Left ventricle myocardium superior (tissue), 1 donor: ENCODE data around the gene LOXL4. TPM values are rescaled to one million over a fixed set of nuclear protein-coding genes. Genes with fewer than 3 reads are reported as not detected.

ENCODE experiments used
- ATAC-seq: fragments of 200-7000 bp; cut with Tn5 transposase; one replicate; pipeline ENCODE4 v1.9.1; 2020; ENCODE audit warnings: mild to moderate bottlenecking, moderate library complexity
- DNase-seq: peaks from one replicate; pipeline ENCODE4 v3.0.0-alpha.2; 2020
- intact Hi-C: fragments of 100-400 bp; cut with micrococcal nuclease; formaldehyde crosslinking; loops from one replicate; pipeline ENCODE4 v1.11.0; 2022
- long read RNA-seq: library from polyadenylated mRNA; unstranded; transcript quantifications from one replicate; pipeline ENCODE4 v2.0.0, GENCODE V29; 2021
- total RNA-seq: library from RNA; stranded (reverse); fragmentation: NEBNext Ultra II Directional; extraction: Animal tissue kit (Norgen Biotek cat#: 25700); gene quantifications from one replicate; pipeline ENCODE4 v1.2.1, GENCODE V29; 2021
- donor health status: DM: no; HTN: yes; CAD: no; lungs with severe emphysema.

Gene LOXL4
- 0.47 TPM for total RNA-seq
- long read RNA-seq, partial matches to known transcripts, result 0 of 2 reads
- long read RNA-seq, other reads (novel, unspliced or antisense), result 0 of 2 reads

DNA sequence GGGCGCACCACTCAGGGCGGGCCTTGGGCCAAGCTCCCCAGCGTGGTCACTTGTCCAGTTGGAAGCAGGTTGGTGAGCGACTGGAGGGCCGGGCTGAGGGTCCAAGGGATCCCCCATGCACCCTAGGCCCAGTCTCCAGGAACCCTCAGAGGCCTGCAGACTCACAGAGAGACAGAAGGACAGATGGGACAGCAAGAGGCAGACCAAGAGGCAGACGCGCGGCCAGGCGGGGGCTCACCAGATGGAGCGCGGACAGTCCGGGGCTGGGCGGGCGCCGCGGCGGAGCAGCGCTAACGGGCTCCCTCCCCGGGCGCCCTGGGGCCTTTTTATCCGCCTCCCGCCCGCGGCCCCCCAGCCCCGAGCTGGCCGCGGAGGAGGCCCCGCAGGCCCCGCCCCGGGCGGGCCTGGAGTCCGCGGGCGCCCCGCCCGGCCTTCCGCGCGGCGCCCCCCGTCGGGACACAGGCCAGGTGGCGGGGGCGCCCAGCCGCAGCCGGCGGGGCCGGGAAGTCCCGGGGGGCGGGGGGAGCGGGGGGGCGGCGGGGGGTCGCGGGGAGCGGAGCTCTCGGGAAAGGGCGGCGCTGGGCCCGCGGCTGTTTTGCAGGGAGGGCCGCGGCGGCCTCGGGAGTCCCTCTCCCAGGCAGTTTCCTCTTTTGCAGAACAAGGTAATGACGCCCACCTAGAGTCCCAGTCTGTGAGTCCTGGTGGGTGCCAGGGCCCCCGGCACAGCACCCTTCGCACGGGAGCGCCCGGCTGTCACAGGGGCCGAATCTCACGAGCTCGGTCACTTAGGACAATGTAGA, at the start of gene LOXL4:
LOXL4 (minus strand) TSS at position 301 of the 800 bp plus-strand sequence. CDS start 5,175 bp downstream, outside the sequence.
- peak; percentile 24 for ATAC-seq
- intact Hi-C loops, result loop anchor here (10.0 kb wide), 1 partner anchor 47 kb away; no protein-coding TSS in a partner anchor
- peak; percentile 60 for DNase-seq

DNA sequence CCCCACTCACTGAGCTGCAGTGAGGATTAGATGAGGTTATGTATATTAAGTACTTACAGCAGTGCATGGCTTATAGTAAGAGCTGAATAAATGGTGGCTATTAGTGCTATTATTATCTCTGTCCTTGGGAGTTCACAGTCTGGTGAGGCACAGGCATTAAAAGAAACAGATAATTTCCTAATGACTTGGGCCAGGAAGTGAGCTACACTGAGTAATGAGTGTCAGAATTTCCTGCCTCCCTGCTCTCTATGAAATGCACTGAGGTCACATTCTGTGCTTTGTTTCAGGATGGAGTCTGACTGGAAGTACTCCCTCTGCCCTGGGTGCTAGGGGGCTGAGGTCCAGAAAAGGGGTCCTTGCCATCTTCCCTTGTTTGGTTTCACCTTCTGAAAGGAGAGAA, 48.7 kb upstream of the LOXL4 start:
- intact Hi-C loops, result loop anchor here (10.0 kb wide), 1 partner anchor 52 kb away; the partner anchor contains the start of gene LOXL4
- DNase-seq (no peak), ATAC-seq (peak; percentile 83)

DNA sequence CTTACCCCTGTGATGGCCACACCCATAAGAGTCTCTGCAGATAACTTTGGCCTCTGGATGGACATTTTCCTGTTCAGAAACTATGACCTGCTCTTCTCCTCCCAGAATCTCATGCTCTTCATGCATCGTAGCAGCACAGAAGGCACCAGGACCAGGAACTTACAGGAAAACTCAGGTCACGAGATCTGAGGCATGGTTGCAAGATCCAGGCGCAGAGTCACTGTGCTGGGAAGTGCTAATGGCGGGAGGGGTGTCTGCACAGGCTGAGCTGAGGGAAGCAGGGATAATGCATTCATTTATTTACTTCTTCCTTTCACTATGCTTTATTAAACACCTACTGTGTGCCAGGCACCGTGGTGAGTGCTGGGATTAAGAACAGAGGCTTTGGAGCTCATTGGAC, 48.2 kb upstream of the LOXL4 start:
- intact Hi-C loops, result loop anchor here (10.0 kb wide), 1 partner anchor 51 kb away; the partner anchor contains the start of gene LOXL4
- ATAC-seq (peak; percentile 11), DNase-seq (no peak)

DNA sequence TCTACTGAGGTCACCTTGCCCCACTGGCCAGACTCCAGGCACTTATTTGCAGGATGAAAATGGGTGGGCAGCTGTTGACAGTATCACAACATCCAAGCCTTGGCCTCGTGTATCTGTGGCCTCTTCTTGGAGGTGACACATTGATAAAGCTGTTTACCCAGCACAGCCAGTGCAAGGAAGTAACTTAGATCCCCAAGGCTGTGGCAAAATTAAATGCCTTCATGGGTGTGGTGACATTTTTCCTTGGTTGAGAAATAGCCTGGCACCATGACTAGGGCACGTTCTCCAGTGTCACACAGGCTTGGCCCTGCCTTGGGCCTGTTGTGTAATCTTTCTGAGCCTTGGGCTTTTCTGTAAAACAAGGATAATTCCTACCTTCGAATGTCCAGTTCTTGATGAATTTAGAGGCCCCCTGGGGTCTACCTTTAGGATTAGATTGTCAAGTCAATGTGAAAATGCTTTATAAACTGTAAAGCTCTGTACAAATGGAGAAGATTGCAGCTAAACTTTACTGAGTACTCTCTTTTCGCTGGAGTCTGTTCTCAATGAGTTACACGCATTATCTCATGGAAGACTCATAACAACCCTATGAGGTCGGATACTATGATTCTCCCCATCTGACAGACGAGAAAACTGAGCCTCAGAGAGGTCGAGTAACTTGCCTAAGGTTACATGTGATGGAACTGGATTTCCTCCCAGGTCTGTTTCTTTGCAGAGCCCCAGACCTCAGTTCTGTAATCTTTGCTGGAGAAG, 46.7 kb upstream of the LOXL4 start:
- intact Hi-C loops, result loop anchor here (10.0 kb wide), 1 partner anchor 50 kb away; the partner anchor contains the start of gene LOXL4
- no peak for DNase-seq
- peak; percentile 25 for ATAC-seq

DNA sequence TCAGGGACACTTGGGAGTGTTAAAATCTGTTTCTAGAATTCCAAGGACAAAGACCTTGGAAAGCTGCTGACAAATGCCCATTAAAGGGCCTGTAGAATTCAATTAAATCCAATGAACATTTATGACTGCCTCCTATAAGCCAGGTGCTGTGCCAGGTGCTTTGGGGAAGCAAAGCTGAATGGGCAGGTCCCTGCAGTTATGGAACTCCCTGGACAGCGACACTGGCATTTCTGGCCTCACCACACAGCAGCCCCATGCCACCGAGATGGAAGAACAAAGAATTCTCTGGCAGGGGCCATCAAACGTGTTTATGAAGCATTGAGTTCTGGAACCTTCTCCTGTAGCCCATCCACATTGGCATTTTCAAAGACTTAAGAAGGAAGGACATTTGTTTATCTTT, 45.6 kb upstream of the LOXL4 start:
- intact Hi-C loops, result loop anchor here (10.0 kb wide), 1 partner anchor 49 kb away; the partner anchor contains the start of gene LOXL4
- no peak for DNase-seq
- ATAC-seq, result no peak

DNA sequence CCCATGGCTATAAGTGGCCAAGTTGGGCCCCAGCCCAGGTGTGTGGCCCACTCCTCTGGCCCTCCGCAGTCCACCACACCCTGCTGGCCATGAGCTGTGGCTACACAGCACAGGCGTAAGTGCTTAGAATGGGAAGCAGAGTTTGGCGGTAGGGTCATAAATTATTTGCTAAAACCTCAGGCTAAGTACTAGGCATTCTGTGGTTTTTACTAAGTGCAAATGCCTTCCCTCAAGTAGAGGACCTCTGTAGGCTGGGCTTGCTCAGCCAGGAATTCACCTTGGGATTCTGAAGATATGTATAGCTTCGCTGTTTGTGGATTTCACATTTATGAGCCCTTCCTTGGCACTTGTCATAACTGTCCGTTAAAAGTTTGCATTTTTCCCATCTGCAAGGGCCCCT, 44.8 kb upstream of the LOXL4 start:
- no peak for ATAC-seq
- intact Hi-C loops, result loop anchor here (10.0 kb wide), 1 partner anchor 48 kb away; the partner anchor contains the start of gene LOXL4
- no peak for DNase-seq

DNA sequence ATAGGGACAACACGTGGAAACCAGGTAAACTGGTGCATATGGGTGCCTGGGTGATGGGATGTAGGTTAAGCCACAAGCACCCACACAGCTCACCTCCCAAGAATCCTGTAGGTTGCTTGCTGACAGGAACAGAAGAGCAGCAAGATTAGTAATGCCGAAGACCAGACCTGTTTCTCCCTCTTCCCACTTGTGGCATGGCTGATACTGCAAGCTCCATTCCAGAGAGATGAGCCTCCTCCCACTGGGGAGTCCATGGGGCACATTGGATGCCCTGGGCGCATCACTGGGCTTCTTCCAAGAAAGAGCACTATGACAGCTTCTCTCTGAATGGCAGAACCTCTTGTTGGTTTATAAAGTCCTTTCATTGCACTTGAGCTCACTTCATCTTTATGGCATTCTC, 44.4 kb upstream of the LOXL4 start:
- no peak for ATAC-seq
- intact Hi-C loops, result loop anchor here (10.0 kb wide), 1 partner anchor 48 kb away; the partner anchor contains the start of gene LOXL4
- DNase-seq, result no peak

DNA sequence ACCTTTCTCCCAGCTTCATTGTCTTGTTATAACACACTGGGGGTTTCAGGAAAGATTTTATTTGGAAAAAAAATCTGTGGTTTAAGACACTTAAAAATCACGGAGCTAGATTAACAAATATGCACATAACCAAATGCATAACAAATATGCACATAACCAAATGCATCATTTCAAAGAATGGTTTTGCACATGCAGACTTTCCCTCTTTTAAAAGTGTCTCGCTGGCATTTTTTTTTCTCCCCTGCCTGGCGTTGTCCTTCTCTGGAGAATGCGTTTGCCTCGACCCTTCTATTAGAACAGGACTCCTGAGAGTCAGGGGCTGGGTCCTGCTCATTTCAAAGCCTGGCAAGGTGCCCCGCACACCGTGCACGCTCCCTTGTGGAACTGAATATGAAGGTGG, 42.7 kb upstream of the LOXL4 start:
- DNase-seq (no peak), ATAC-seq (no peak)
- intact Hi-C loops, result loop anchor here (10.0 kb wide), 1 partner anchor 46 kb away; the partner anchor contains the start of gene LOXL4

DNA sequence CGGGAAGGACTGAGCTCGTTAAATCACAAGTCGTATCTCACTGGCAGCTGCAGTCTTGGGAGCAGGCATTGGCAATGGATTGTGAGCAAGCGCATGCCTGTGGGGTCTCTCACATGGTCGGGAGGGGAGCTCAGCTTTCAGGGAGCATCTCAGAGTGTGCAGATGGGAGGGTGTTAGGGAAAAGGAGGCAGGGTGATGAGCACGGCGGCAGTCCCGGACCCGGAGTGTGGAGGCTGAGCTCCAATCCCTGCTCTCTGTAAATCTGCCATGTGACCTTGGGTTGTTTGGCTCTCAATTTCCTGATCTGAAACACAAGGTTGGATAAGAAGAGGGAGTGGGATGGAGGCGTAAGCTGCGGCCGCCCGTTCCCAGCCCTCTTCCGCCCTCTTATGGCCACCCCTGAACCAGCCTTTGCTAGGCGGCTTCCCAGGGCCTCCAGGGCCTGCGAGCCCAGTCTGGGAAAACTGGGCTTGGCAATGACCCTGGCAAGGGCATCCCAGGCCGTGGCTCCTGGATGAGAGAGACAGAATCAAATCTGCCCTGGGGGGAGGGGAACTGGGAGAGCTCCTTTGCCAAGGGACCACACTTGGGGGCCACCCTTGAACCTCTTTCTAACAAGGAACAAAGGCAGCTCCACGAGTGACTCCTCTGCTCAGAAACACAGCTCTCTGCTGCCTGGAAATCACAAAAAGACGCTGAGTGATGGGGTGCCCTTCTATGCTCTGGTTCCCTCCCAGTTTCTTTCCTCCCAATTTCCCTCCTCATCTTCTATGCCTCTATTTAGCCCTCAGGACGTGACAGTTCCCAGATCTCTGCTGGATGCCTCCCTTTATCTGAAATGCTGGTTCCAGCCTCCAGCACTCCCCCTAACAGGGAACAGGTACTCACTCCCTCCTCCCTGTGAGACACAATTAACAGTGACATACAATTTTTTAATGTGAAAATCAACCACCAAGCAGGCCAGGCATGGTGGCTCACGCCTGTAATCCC, 41.7 kb upstream of the LOXL4 start:
- DNase-seq (peak; percentile 81), ATAC-seq (peak; percentile 99)
- intact Hi-C loops, result loop anchor here (5.0 to 10.0 kb wide), 2 partner anchors 45 to 137 kb away; partner anchors contain the start of gene LOXL4

DNA sequence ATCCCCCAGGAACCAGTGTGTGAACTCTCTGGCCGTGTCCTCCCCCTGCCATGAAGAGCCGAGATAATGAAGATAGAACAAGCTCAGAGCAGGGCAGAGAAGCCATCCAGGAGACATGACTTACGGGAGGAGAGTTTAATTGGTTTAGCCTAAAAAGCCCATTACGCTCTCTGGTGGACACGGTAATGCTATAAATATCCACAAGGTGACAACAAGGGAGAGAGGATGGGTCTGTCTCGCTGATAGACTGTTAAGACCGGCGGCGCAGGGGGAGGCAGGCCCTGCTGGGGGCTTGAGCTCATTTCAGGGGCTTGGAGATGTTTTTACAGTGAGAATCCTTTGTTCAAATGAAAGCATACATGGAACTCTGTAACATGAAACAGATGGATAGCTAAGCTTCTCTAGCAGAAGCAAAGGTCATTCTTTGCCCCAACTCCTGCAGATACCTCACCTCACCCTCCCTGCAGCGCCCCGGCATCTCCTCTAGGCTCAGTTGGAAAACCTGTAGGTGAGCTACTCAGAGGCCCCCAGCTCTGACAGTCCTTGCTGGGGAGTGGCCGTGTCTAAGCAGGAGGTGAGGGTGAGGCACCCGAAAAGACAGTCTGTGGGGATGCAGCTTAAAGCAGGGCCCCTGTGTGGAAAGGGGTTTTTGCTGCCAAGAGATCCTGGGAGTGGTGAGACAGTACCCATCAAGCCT, 40.8 kb upstream of the LOXL4 start:
- DNase-seq, result no peak
- ATAC-seq, result peak; percentile 20
- intact Hi-C loops, result loop anchor here (5.0 kb wide), 1 partner anchor 137 kb away; no protein-coding TSS in a partner anchor

DNA sequence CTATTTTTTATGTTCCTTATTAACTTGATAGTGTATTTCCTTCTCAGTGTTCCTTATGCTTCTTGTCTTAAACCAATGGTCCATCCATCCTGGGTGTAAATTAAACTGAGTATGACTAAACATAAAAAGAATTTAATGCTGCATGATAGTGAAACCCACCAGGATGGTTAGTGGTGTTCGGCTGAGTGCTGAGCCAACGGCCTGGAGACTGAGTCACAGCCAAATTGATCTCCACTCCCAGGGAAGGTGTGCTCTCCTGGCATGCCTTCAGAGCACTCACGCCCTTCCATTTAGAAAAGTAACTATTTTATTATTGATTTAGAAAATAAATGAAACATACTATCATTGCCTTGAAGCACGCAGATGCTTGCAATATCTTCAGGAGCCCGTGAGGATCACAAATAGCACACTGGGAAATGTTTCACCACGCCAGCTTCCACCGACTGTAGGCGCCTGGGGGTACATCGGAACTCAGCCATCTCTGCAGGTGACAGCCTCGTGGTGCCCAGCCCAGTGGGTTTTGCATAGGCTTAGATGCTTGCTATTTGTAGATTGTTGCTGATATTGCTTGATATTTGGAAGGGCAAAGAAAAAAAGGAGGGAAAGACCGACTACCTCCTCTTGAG, 40.0 kb upstream of the LOXL4 start:
- ATAC-seq, result no peak
- no peak for DNase-seq
- intact Hi-C loops, result loop anchor here (5.0 kb wide), 1 partner anchor 136 kb away; no protein-coding TSS in a partner anchor

DNA sequence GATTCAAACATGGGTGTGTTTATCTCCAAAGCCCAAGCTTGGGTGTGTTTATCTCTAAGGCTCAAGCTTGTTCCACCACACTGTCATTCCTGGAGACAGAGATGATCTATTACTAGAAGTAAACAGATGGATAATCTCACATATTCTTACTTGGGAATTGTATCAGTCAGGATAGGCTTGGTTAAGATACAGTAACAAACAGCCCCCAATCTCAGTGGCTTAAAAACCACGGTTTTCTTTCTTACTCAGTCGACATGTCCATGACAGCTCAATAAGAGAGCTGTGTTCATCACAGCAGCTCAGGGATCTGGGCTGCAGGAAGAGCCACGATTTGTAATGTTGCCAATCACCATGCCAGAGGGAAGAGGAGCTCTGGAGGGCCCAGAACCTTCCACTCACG, 38.5 kb upstream of the LOXL4 start:
- DNase-seq (no peak), ATAC-seq (no peak)
- intact Hi-C loops, result loop anchor here (5.0 kb wide), 1 partner anchor 134 kb away; no protein-coding TSS in a partner anchor

DNA sequence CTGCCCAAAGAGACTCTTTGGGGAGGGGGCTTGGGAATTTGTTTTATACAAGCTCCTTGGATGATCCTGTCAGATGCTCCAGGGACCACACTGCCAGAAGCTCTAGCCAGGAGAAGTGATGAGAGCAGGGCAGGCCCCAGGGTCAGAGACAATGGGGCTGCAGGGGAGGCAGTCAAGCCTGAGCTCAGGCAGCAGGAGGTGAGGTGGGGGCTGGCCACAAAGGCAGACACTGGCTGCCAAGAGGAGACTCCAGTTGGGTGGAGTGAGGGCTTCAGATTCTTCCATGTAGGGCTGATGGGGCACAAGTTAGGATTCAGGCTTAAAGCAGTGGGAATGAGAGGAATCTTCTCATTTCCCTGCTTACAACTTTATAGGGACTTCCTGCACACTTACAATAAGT, 35.6 kb upstream of the LOXL4 start:
- no peak for DNase-seq
- intact Hi-C loops, result no loop called here
- ATAC-seq, result no peak

DNA sequence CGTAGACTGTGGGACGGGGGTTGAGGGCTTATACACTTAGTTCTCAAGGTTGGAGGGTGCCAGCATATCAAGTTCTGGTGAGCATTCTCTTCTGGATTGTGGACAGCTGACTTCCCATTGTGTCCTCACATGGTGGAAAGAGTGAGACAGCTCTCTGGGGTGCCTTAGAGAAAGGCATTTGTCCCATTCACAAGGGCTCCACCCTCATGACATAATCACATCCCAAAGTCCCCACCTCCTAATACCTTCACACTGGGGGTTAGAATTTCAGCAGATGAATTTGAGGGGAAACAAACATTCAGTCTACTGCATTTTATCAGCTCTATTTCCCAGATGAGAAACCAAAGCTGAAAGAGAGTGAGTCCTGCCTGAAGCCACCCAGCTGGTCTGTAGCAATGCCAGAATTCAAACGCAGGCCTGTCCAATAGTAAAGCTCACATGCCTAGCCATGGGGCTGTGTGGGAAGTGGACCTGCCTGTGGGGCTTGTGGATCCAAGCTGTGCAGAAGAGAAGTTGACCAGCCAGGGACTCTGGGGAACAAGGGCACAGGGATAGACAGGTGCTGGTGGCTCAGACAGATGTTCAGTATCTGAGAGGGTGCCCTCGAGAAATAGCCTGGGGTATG, 34.9 kb upstream of the LOXL4 start:
- peak; percentile 53 for DNase-seq
- intact Hi-C loops, result no loop called here

DNA sequence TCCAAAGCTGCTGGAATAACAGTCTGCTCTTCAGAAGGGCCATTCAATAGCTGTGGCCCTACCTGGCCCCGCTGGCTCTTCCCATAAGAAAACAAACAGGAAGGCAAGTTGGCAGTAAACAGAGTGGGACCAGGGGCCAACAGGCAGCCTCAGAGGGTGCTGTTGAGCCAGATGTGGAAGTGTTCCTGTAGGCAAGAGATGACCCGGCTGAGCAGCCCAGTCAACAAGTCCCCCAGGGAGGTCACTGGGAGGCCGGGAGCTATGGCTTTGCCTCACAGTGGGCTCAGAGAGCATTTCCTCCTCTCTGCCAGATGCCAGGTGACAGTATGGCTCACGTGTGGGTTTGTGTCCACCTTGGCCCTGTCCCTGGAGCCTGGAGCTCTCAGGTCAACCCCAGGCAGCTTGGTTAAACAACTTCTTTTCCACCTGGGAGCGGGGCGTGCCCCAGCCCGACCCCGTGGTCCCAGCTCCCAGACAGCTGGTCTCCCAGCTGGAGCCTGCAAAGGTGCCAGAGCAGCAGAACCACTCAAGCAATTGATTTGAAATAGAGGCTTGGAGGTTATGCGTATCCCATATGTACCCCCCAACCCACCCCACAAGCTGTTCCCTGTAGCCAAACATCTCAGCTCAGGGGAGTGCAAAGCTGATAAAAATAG, 33.8 kb upstream of the LOXL4 start:
- DNase-seq (no peak), ATAC-seq (peak; percentile 48)
- intact Hi-C loops, result no loop called here

More for the DNA sequence above, 34.9 kb upstream of the LOXL4 start:
- ATAC-seq, result peak; percentile 87

DNA sequence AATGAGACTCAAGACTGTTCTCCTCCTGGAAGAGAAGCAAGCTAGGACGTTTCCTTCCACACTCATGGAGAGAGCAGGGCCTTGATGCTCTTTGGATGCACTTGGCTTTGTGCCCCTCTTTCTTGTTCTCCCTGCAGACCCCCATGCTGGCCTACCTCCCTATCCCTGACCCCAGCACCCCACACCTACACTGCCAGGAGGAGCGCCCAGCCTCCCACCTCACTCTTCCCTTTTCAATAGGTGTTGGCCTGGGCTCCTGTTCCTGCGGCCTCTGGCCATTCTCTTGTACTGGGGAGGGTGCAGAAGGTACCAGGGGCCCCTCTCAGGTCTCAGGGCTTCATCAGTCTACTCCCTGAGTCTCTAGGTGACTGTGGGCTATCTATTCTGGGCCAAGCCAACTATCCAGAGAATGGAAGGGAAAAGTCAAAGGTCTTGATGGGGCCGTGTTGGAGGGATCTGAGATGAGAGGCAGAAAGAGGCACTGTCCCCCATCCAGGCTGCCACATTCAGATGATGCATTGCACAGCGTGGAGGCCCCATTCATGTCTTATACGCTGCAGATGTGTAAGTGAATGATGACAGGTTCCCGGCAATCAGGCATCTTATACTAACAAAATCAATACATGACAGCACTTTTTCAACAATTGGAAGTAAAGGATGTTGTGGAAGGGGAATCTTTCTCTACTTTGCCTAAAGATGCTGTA, 32.7 kb upstream of the LOXL4 start:
- intact Hi-C loops, result no loop called here

More for the DNA sequence above, 32.7 kb upstream of the LOXL4 start:
- no peak for ATAC-seq
- DNase-seq, result no peak
